Stimulated activated CD4-positive, alpha-beta T cell treated with anti-CD3 and anti-CD28 coated beads, TNF-alpha, amount 100 ng/mL, for 4 hours (primary cell): ENCODE measurements around the gene PCGF3.
"Not testable (repeated sequence)": the region's sequence is repeated elsewhere in the genome, so short reads cannot be mapped to it uniquely, and the experiment has no call there.

ENCODE experiments used
- DNase-seq, 3 experiments: peaks; one replicate each; pipeline ENCODE4 v3.0.0-alpha.2; 2020; ENCODE audit warnings: low read depth in 3 of 3

Gene PCGF3

DNA sequence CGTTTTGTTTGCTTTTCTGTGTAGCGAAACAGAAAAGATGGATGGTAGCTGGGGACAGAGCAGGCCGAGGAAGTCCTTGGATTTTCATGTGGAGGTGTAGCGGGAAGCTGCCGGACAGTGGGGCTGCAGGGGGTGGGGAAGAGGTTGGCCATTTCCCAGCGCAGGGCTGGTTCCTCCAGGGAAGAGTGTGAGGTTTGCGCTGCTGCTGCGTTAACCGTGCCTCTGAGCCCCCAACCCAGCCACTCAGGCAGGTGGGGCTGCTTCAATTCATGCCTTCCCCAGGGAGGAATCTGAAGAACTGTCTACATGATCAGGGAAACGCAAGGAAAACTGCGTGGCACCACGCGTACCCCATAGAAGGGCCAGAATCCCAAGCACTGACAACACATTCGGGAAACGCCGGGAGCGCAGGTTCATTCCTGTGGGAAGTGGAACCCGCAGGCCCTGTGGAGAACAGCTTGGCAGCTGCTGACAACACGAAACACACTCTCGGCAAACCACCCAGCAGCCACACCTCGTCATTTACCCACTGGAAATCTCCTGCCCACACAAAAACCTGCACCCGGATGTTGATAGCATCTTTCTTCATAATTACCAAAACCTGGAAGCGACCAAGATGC lies 57.7 kb downstream of the PCGF3 start:
- no peak for DNase-seq

DNA sequence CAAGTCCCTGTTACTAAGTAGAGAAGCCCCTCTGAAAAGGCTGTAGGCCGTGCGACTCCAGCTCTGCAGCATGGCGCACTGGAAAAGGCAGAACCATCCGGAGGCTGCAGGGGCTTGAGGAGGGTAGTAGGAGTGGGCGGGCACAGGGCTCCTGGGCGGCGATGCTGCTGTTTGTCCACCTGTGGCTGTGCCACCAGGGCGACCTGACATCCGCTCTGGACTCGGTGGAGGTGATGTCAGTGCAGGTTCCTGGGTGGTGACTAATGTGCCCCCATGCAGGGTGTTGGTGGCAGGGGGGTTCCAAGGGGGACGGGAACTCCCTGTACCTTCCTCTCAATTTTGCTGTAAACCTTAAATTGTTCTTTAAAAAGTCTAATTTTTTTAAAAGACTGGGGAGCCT lies 58.3 kb downstream of the PCGF3 start:
- no peak for DNase-seq

DNA sequence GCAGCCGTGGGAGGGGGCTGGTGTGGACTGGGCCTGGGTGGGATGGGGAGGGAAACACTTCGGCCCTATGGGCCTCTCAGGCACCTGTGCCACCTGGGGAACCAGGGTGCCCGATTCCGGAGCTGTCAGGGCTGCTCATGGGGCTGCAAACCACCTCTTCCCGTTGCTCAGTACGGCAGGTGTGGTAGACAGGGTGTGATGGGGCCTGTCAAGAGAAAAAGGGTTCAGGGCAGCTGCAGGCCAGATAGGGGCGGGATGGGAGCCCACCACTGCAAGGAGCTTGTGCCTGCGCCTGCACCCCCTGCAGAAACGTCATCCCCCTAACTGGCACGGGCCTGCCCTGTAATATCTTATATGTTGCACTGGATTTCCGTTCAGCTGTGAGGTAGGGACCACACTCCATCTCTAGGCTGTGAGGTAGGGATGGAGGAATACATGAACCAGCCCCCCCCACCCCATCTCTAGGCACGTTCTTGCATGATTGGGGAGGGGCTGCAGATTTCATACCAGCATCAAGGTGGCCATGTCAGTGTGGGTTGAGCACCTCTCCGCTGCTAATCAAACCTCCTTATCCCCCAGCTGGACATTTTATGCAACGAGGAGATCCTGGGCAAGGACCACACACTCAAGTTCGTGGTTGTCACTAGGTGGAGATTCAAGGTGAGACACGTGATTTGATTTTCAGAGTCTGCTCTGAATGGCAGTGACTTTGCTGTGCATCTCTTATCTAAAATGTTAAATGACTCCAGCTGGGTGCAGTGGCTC lies 59.0 kb downstream of the PCGF3 start:
- no peak for DNase-seq

DNA sequence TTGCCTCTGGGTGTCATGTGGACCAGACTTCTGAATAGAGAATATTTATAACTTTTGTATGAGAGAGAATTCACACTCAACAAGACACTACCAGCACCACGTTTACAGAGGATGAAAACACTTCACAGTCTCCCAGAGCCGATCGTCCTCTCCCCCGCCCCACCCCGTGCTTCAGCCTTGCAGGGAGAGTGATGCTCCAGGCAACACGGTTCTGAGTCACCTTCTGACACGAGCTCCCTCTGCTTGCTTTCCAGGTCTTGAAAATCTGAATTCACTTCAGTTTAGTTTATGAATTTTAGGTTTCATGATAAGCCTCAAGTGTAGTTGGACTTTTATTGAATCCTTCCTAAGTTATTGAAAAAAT lies 60.5 kb downstream of the PCGF3 start:
- no peak for DNase-seq

DNA sequence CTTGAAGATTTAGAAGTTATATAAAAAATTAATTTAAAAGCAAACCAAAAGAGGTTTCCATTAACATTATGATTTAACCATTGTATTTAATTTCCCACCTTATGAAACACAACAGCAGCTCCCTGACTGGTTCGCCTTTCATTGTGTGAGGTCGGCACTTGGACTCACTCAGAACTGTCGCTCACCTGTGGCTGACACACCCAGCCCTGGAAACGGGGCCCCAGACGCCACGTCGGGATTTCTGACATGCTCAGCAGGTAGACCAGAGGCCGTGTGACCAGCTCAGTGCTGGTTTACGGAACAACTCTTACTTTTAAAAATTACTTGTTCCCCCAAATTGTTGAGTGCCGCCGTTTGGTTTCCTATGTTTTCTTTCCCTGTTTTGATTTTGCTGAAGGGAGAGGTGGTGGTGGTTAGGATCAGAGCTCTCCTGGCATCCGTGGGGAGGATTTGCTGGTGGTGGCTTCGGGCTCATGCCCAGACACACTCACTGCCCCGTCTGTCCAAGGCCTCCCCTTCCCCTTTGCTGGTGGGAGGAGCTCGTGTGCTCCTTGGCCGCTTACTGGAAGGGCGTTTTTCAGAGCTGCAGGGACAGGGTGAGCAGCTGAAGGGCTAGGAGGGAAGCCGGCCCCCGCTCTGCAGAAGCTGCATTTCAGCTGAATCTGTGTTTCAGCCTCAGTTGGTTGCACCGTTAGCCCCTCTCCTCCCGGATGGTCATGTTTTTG lies 61.1 kb downstream of the PCGF3 start:
- no peak for DNase-seq

DNA sequence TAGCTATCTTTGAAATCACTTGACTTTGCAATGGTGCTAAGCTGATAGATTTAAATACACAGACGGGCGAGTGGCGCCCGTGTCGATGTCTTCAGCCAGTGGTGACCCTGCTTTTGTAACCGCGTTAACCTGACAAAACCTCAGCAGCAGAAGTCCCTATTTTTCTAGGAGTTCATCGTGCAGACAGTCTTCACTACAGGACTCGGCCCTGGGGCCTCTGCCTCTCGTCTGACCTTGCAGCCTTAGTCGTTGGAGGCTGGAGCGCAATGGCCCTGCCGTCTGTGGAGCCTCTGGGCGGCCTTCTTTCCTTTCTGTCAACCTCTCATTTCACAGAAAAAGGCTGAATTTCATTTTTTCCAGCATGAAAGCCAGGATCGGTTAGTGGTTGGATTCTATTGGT lies 62.4 kb downstream of the PCGF3 start:
- no peak for DNase-seq

DNA sequence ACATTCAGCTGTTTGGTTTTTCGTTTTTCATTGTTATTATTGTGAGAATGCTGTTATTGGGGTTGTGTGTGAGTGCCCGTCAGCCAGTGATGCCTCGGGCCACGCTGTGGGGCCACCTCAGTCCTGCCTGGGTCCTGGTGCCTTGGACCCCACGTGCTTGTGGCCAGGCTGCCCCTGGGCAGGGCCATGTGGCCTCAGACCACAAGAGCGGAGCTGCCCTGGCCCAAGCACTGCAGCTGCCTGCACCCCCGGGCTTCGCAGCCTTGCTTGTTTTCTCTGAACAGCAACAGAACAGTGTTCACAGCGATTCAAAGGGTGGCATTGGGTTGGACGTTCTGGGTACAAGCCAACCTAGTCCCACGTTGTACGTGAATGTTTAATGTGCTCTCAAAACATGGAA lies 63.4 kb downstream of the PCGF3 start:
- DNase-seq = no peak

DNA sequence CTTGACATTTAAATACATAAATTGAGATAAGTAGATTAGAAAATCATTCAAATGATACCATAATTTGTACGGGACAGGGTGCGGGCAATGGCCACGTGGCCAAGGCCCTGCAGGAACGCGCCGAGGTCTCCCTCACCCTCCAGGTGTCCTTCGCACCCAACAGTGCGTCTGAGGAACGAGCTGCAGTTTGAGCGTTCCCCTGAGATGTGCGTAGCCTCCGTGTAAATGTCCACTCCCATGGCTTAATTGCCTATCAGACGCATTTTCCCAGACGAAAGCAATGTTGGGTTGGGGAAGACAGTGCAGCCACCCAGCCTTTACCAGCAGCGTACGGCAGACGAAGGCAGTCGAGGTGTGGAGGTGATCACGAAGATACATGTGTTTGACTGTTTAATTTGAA lies 63.9 kb downstream of the PCGF3 start:
- DNase-seq = no peak

DNA sequence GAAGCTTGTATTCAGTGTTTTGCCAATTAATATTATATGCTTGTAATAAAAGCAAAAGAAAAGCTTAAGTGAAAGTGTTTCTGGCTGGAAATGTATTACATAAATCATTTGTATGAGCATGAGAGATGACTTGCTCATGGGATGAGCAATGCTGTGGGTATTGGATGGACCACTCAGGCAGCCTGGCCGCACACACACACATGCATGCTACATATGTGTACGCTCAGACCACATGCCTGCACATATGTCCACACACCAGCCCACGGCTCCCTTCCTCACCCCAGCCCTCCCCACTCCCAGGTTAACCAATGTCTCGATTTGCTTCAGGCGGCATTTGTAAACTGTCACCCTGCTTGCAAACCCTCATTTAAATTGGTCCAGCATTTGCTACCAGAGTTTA lies 64.4 kb downstream of the PCGF3 start:
- no peak for DNase-seq

DNA sequence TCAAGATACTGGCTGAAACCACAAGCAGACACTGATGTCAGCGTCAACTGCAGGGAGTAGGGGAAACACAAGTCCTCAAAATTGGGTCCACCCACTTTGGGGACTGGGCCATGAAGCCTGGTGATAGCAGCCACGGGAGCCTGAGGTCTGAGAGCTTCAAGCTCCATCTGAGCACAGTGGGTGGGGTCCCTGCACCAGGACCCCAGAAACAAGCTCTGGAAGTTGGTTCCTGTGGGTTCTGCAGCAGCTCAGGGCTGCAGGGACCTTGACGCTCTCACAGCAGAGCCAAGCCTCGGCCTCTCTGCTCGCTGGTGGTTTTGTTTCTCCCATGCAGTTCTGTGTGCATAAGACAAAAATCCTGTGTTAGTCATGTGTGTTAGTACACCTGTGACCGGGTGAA lies 65.8 kb downstream of the PCGF3 start:
- no peak for DNase-seq

DNA sequence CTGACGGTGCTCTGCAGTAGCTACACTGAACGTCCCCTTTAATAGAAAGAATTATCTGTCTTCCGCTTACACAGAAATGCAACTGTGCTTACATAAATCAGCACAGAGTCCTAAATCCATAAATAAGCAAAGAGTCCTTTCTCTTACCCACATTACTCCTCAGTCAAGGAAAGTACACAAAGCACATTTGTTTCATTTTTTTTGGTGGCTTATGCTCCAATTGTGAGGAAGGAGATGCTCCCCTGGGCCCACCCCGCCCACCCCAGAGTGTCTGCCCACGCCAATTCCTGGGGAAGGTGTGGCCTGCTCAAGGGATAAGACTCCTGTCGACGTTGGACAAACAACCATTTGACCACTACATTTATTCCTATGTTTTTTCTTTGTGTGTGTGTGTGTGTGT lies 66.5 kb downstream of the PCGF3 start:
- DNase-seq = no peak

DNA sequence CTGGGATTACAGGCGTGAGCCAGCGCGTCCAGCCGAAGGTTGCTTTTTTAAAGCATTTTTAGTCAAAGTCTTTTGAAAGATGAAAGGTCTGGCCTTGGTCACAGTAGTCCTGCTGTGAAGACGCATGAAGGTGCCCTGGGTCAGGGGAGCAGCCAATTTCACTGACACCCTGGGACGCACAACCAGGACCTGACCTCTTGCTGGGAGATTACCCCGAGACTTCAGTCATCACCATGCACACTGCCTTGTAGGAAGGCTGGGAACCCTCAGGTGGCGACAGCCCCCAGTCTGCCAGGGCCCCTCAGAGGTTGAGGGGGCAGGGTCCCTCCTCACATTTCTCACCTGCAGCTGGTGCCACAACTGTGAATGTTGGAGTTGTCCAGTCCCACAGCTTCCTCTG lies 67.1 kb downstream of the PCGF3 start:
- DNase-seq = no peak

DNA sequence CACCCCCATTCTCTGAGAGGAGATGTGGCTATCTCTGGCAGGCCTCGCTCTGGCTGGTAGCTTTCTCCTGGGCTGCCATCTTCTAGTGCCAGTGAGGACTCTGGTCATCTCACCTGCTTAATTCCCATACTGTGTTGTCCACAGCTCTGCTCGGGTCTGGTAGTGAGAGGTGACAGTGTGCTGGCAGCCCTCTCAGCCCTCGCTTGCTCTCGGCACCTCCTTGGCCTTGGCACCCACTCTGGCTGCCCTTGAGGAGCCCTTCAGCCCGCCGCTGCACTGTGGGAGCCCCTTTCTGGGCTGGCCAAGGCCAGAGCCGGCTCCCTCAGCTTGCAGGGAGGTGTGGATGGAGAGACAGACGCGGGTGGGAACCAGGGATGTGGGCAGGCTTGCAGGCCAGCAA lies 67.6 kb downstream of the PCGF3 start:
- no peak for DNase-seq

DNA sequence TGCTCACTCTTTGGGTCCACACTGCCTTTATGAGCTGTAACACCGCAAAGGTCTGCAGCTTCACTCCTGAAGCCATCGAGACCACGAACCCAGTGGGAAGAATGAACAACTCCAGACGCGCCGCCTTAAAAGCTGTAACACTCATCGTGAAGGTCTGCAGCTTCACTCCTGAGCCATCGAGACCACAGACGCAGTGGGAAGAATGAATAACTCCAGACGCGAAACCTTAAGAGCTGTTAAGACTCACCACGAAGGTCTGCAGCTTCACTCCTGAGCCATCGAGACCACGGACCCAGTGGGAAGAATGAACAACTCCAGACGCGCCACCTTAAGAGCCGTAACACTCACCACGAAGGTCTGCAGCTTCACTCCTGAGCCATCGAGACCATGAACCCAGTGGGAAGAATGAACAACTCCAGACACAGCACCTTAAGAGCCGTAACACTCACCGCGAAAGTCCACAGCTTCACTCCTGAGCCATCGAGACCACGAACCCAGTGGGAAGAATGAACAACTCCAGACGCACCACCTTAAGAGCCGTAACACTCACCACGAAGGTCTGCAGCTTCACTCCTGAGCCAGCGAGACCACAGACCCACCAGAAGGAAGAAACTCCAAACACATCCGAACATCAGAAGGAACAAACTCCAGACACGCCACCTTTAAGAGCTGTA lies 68.9 kb downstream of the PCGF3 start:
- DNase-seq = not testable (repeated sequence)

DNA sequence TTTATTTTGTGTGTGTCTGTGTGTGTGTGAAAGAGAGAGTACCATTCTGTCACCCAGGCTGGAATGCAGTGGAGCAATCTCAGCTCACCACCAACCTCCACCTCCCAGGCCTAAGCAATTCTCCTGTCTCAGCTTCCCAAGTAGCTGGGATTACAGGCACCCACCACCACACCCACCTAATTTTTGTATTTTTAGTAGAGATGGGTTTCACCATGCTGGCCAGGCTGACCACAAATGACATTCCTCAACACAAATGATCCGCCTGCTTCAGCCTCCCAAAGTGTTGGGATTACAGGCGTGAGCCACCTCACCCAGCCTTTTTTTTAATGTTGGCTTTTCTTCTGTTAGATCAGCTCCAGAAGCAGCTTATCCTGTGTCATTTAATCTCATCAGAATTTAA lies 69.9 kb downstream of the PCGF3 start:
- not testable (repeated sequence) for DNase-seq

DNA sequence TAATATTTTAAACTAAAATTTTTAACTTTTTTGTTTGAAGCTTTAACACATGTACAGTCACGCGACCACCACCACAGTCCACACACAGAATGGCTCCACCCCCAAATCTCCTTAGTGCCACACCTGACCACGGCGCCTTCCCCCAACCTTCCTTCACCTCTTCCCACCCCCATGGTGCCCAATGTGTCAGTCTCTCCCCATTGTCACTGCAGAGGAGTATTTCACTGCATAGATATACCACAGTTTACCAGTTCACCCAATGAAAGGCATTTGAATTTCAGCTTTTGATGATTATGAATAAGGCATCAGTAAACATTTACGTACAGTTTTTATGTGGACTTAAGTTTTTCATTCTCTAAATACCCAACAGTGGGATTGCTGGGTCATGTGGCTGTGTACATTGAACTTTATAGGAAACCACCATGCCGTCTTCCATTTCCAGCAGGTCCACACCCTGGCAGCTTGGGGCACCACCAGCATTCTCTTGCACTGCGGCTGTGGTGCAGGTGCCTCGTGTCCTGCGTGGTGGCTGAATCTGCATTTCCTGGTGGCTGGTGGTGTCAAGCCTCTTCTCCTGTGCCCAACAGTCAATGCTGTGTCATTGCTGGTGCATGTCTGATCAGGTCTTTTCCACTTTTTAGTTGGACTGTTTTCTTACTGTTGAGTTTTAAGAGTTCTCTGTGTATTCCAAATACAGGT lies 71.3 kb downstream of the PCGF3 start:
- no peak for DNase-seq

DNA sequence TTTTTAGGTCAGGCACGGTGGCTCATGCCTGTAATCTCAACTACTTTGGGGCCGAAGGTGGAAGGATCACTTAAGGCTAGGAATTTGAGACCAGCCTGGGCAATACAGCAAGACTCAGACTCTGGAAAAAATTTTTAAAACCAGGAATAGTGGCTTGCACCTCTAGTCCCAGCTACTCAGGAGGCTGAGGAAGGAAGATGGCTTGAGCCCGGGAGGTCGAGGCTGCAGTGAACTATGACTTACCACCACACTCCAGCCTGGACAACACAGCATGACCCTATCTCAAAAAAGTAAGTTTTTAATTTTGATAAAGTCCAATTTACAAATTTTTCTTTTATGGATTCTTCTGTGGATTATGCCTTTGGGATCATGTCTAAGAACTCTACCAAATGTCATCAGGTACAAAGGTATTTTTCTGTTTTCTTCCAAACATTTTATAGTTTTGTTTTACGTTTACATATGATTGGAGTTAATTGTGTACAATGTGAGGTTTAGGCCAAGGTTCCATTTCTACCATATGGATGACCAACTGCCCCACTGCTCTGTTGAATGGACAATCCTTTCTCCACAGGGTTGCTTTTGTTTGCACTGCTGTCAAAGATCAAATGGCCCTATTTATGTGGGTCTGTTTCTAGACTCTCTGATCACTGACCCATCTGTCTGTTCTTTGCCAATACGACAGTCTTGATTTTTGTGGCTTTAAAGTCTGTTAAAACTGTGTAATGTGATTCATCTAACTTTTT lies 72.1 kb downstream of the PCGF3 start:
- no peak for DNase-seq

DNA sequence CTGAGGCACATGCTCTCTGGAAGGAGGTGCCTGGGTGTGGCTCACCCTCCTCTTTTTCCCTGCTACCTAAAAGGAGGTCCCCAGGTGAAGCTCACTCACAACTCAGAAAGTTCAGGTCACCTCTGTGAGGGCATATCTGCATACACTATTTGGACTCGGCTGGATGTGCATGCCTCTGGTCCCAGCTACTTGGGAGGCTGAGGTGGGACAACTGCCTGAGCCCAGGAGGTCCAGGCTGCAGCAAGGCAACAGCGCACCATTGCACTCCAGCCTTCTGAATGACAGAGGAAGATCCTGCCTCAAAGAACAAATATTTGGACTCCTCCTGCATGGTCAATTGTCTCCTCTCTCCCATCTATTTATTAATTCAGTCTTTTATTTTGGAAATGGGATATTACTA lies 73.9 kb downstream of the PCGF3 start:
- DNase-seq = no peak

DNA sequence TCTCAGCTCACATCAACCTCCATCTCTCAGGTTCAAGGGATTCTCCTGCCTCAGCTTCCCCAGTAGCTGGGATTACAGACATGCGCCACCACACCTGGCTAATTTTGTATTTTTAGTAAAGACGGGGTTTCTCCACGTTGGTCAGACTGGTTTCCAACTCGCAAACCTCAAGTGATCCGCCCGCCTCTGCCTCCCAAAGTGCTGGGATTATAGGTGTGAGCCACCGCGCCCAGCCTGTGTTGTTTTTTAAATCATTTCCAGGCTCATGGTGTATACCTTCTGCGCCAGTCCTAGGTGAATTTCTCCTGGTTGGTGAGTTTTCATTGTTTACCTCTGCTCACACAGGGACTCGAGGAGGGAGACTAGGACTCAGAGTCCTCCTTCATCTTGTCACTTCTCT lies 74.6 kb downstream of the PCGF3 start:
- not testable (repeated sequence) for DNase-seq

DNA sequence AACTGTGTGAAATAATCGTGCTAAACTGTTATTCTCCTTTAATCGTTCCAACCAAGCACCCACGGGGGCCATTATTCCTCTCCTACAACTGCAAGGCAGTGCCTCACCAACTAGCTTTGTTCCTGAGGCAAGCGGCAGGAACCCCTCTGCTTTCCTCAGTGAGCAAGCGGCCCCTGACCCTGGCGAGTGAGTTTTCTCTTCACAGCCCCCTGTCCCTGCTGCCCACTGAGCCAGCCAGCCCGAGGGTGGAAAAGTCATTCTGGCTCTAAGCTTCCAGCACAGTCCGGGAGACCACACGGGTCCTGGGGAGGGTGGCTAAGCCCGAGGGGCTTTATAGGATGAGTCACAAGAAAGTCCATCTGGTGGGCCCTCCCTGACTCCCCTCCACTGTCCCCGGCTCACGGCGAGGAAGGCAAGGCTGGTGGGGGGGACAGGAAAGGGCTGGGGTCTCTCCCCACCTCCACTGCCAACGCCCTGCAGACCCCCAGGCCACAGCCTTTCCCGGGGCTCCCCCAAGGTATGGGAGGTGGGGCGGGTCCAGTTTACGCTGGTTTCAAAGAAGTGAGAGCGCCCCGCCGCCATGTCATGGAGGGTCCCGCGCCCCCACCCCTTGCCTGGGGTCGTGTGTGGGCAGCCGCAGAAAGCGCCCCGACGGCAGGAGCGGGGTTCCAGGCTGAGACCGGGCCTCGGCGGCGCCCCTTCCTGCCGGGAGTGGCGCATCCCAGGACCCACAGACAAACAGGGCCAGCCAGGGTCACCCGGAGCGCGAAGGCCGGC lies 75.3 kb downstream of the PCGF3 start:
- DNase-seq = no peak
